DOHH2 (cell line): ENCODE measurements around the gene GTPBP8.

ENCODE experiments used
- EZH2phosphoT487 ChIP-seq: fragments of 200-600 bp; sonication (generic); IDR thresholded peaks from 2 replicates; pipeline ENCODE4 v1.6.1; 2017; ENCODE audit warnings: borderline replicate concordance, mild to moderate bottlenecking, antibody characterized with exemption, low read length, moderate library complexity, mixed read lengths
- TF ChIP-seq, protein P1 (sequence below): fragments of 200-600 bp; sonication (generic); IDR thresholded peaks from one replicate; pipeline ENCODE4 v1.5.1; 2014; ENCODE audit warnings: antibody characterized with exemption, mild to moderate bottlenecking, low read depth, low read length; ENCODE audit not compliant: poor library complexity, severe bottlenecking

DNA sequence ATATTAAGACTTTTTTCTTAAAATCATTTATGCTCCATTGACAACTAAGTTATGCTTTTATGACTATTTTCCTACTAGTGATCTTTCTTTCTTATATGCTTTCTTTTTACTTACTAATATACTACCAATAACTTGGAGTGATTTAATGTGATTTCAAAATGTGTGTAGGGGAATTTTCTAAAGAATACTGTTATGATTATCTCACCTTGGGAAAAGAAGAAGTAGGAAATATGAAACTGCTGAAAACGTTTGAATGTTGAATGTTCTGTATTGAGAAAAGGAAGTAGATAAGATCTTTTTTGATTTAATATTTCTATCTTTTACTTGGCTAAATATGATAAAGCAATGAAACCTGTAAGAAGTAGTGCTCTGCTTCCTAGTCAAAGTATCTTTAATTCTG, 8.1 kb upstream of the GTPBP8 start:
- TF ChIP-seq, protein P1, sequence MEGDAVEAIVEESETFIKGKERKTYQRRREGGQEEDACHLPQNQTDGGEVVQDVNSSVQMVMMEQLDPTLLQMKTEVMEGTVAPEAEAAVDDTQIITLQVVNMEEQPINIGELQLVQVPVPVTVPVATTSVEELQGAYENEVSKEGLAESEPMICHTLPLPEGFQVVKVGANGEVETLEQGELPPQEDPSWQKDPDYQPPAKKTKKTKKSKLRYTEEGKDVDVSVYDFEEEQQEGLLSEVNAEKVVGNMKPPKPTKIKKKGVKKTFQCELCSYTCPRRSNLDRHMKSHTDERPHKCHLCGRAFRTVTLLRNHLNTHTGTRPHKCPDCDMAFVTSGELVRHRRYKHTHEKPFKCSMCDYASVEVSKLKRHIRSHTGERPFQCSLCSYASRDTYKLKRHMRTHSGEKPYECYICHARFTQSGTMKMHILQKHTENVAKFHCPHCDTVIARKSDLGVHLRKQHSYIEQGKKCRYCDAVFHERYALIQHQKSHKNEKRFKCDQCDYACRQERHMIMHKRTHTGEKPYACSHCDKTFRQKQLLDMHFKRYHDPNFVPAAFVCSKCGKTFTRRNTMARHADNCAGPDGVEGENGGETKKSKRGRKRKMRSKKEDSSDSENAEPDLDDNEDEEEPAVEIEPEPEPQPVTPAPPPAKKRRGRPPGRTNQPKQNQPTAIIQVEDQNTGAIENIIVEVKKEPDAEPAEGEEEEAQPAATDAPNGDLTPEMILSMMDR, result no peak
- TF ChIP-seq EZH2phosphoT487, result no peak
